IMR-90 (cell line): ENCODE measurements around the gene PCID2. TPM values are rescaled to one million over a fixed set of nuclear protein-coding genes. Genes with fewer than 3 reads are reported as not detected.

ENCODE experiments used
- ATAC-seq: fragments of 200-7000 bp; cut with Tn5 transposase; 2 replicates; pipeline ENCODE4 v1.9.1; 2020; ENCODE audit warnings: low read depth, mild to moderate bottlenecking, moderate library complexity
- BruUV-seq: library from RNA; stranded (reverse); fragments of 400-500 nt; replicated peaks from 2 replicates; lab custom pipeline; 2021; lab: Mats Ljungman, UMichigan
- CTCF ChIA-PET: fragments of 300-600 bp; formaldehyde crosslinking; extraction: SDS; loops from one replicate; lab custom pipeline; 2021; ENCODE audit warnings: antibody characterized with exemption; lab: Yijun Ruan, JAX
- POLR2A ChIA-PET: fragments of 300-600 bp; sonication (Branson Sonifier 250); formaldehyde crosslinking; loops from one replicate; lab custom pipeline; 2022; ENCODE audit warnings: antibody characterized with exemption; ENCODE audit not compliant: unreplicated experiment; lab: Charles Lee
- DNase-seq: peaks from one replicate; pipeline ENCODE4 v3.0.0; 2013
- H2AFZ ChIP-seq: replicated peaks from 2 replicates; pipeline ENCODE3; 2013; ENCODE audit warnings: low read length, mild to moderate bottlenecking; ENCODE audit not compliant: poor library complexity
- H2AK5ac ChIP-seq: 2 replicates; pipeline ENCODE4 v1.6.1; 2013; ENCODE audit warnings: low read depth, low read length, inconsistent platforms
- H2AK9ac ChIP-seq: replicated peaks from 2 replicates; pipeline ENCODE3; 2013; ENCODE audit warnings: mild to moderate bottlenecking, low read depth, low read length, moderate library complexity; ENCODE audit not compliant: poor library complexity
- H2BK120ac ChIP-seq: 2 replicates; pipeline ENCODE4 v1.6.1; 2013; ENCODE audit warnings: low read depth, low read length, inconsistent platforms
- H2BK15ac ChIP-seq: 3 replicates; pipeline ENCODE4 v1.6.1; 2013; ENCODE audit warnings: low read depth, low read length, inconsistent platforms
- H2BK20ac ChIP-seq: 2 replicates; pipeline ENCODE4 v1.6.1; 2013; ENCODE audit warnings: low read depth, mild to moderate bottlenecking, inconsistent platforms, low read length, moderate library complexity
- H2BK5ac ChIP-seq: 2 replicates; pipeline ENCODE4 v1.6.1; 2013; ENCODE audit warnings: mild to moderate bottlenecking, low read depth, low read length, inconsistent platforms; ENCODE audit not compliant: poor library complexity, severe bottlenecking
- H3K14ac ChIP-seq: replicated peaks from 2 replicates; pipeline ENCODE4 v1.6.1; 2013; ENCODE audit warnings: low read depth, low read length, inconsistent platforms
- H3K18ac ChIP-seq: 2 replicates; pipeline ENCODE4 v1.6.1; 2013; ENCODE audit warnings: low read depth, low read length, control low read depth
- H3K23ac ChIP-seq: 2 replicates; pipeline ENCODE4 v1.6.1; 2013; ENCODE audit warnings: low read depth, low read length, inconsistent platforms
- H3K27ac ChIP-seq: 2 replicates; pipeline ENCODE4 v1.5.1; 2013; ENCODE audit warnings: mild to moderate bottlenecking, control low read depth, low read length; ENCODE audit not compliant: insufficient read depth
- H3K27me3 ChIP-seq: 2 replicates; pipeline ENCODE4 v1.6.1; 2013; ENCODE audit warnings: low read length; ENCODE audit not compliant: control insufficient read depth, insufficient read depth
- H3K36me3 ChIP-seq: 2 replicates; pipeline ENCODE4 v1.6.1; 2013; ENCODE audit warnings: low read length, mixed read lengths; ENCODE audit not compliant: control insufficient read depth, insufficient read depth
- H3K4ac ChIP-seq: 2 replicates; pipeline ENCODE4 v1.6.1; 2013; ENCODE audit warnings: low read depth, low read length, inconsistent platforms
- H3K4me1 ChIP-seq: 2 replicates; pipeline ENCODE4 v1.6.1; 2013; ENCODE audit warnings: low read length, mixed read lengths; ENCODE audit not compliant: control insufficient read depth, insufficient read depth
- H3K4me2 ChIP-seq: 2 replicates; pipeline ENCODE4 v1.6.1; 2013; ENCODE audit warnings: low read depth, mild to moderate bottlenecking, control low read depth, low read length, moderate library complexity
- H3K4me3 ChIP-seq: 2 replicates; pipeline ENCODE4 v1.5.1; 2013; ENCODE audit warnings: low read depth, mild to moderate bottlenecking, control low read depth, low read length, moderate library complexity; ENCODE audit not compliant: insufficient read depth
- H3K56ac ChIP-seq: 2 replicates; pipeline ENCODE4 v1.6.1; 2013; ENCODE audit warnings: low read length, inconsistent platforms; ENCODE audit not compliant: insufficient read depth; ENCODE audit errors: extremely low read depth
- H3K79me1 ChIP-seq, 2 experiments: 2 replicates each; pipeline ENCODE4 v1.6.1; 2013; ENCODE audit warnings: low read length in 2 of 2, inconsistent platforms in 1 of 2, low read depth in 1 of 2
- H3K9ac ChIP-seq: 2 replicates; pipeline ENCODE4 v1.6.1; 2013; ENCODE audit warnings: low read depth, low read length, control low read depth
- H3K9me1 ChIP-seq: 2 replicates; pipeline ENCODE4 v1.6.1; 2013; ENCODE audit warnings: low read length, inconsistent platforms; ENCODE audit not compliant: insufficient read depth
- H3K9me3 ChIP-seq: 2 replicates; pipeline ENCODE4 v1.6.1; 2013; ENCODE audit warnings: low read length; ENCODE audit not compliant: control insufficient read depth, insufficient read depth
- H4K20me1 ChIP-seq: 2 replicates; pipeline ENCODE4 v1.6.1; 2013; ENCODE audit warnings: low read length, inconsistent platforms; ENCODE audit not compliant: insufficient read depth
- H4K5ac ChIP-seq: 2 replicates; pipeline ENCODE4 v1.6.1; 2013; ENCODE audit warnings: mild to moderate bottlenecking, low read depth, low read length, control low read depth
- H4K8ac ChIP-seq, 2 experiments: 2 replicates each; pipeline ENCODE4 v1.6.1; 2013; ENCODE audit warnings: low read depth in 2 of 2, low read length in 2 of 2, control low read depth in 1 of 2, inconsistent platforms in 1 of 2
- H4K91ac ChIP-seq: 2 replicates; pipeline ENCODE4 v1.6.1; 2013; ENCODE audit warnings: low read depth, low read length, inconsistent platforms; ENCODE audit not compliant: insufficient read depth
- BHLHE40 ChIP-seq: fragments of 150-350 bp; IDR thresholded peaks from 2 replicates; pipeline ENCODE4 v1.6.1; 2016; ENCODE audit warnings: mild to moderate bottlenecking, low read depth, low read length
- CEBPB ChIP-seq: IDR thresholded peaks from 2 replicates; pipeline ENCODE4 v1.6.1; 2012; ENCODE audit warnings: low read depth, low read length, improper control_type of control experiment
- CHD1 ChIP-seq: IDR thresholded peaks from 2 replicates; pipeline ENCODE4 v1.6.1; 2012; ENCODE audit warnings: low read depth, low read length, improper control_type of control experiment
- CTCF ChIP-seq: conservative IDR thresholded peaks from 2 replicates; pipeline ENCODE4 v1.5.1; 2012; ENCODE audit warnings: mild to moderate bottlenecking, low read depth, low read length, improper control_type of control experiment
- FOS ChIP-seq: fragments of 150-350 bp; IDR thresholded peaks from 2 replicates; pipeline ENCODE4 v1.6.1; 2016; ENCODE audit warnings: low read depth, low read length
- MAFK ChIP-seq: IDR thresholded peaks from 2 replicates; pipeline ENCODE4 v1.6.1; 2012; ENCODE audit warnings: low read depth, low read length, improper control_type of control experiment
- MAZ ChIP-seq: IDR thresholded peaks from 2 replicates; pipeline ENCODE4 v1.6.1; 2012; ENCODE audit warnings: low read depth, mild to moderate bottlenecking, low read length, improper control_type of control experiment, moderate library complexity, borderline replicate concordance
- NFE2L2 ChIP-seq: fragments of 150-350 bp; IDR thresholded peaks from 2 replicates; pipeline ENCODE4 v1.6.1; 2016; ENCODE audit warnings: low read depth, mild to moderate bottlenecking, low read length
- POLR2A ChIP-seq: IDR thresholded peaks from 2 replicates; pipeline ENCODE4 v1.6.1; 2012; ENCODE audit warnings: mild to moderate bottlenecking, low read depth, low read length
- RAD21 ChIP-seq: IDR thresholded peaks from 2 replicates; pipeline ENCODE4 v1.6.1; 2012; ENCODE audit warnings: low read length, improper control_type of control experiment
- RFX5 ChIP-seq: IDR thresholded peaks from 2 replicates; pipeline ENCODE4 v1.8.0; 2012; ENCODE audit warnings: low read depth, mild to moderate bottlenecking, low read length, moderate library complexity
- SMC3 ChIP-seq: fragments of 150-350 bp; IDR thresholded peaks from 2 replicates; pipeline ENCODE4 v1.6.1; 2016; ENCODE audit warnings: low read depth, mild to moderate bottlenecking, antibody characterized with exemption, low read length, moderate library complexity
- USF2 ChIP-seq: fragments of 150-350 bp; IDR thresholded peaks from 2 replicates; pipeline ENCODE4 v1.6.1; 2017; ENCODE audit warnings: mild to moderate bottlenecking, antibody characterized with exemption, low read length, low read depth
- WGBS, 2 experiments: methylation state at CpG; one replicate each; pipeline versions ENCODE4 v1.1.5 to v1.1.7; 2013; ENCODE audit warnings: missing lambda C conversion rate in 2 of 2; ENCODE audit not compliant: insufficient read length in 1 of 2; ENCODE audit errors: extremely low coverage in 2 of 2; 5-methylcytosine and 5-hydroxymethylcytosine counted together
- dilution Hi-C: fragments of 300-500 bp; cut with HindIII; formaldehyde crosslinking; loops from one replicate; pipeline ENCODE4 v1.14.3; 2018; ENCODE audit warnings: low sequenced_read_pairs; ENCODE audit not compliant: unreplicated experiment
- in situ Hi-C: fragments of 300-500 bp; cut with MboI; formaldehyde crosslinking; loops from 3 replicates; pipeline ENCODE4 v1.14.3; 2019; ENCODE audit warnings: low sequenced_read_pairs, inconsistent platforms, mixed read lengths
- intact Hi-C: fragments of 100-400 bp; cut with micrococcal nuclease; formaldehyde crosslinking; loops from 2 replicates; pipeline ENCODE4 v1.10.0; 2022
- polyA plus RNA-seq, 3 experiments: library from polyadenylated mRNA; depleted of rRNA; stranded (reverse); fragments of >200 nt; gene quantifications; 2 replicates each; pipeline ENCODE4 v1.2.3, GENCODE V29; 2012; ENCODE audit warnings: low replicate concordance in 1 of 3
- total RNA-seq: library from RNA; depleted of rRNA; stranded (reverse); fragments of >200 nt; gene quantifications from 2 replicates; pipeline ENCODE4 v1.2.3, GENCODE V29; 2012

The PCID2 gene
- total and polyA plus RNA-seq, 2 of the 4 experiments (the other 2 are of a cell fraction), result 83.5 to 90.9 TPM

DNA sequence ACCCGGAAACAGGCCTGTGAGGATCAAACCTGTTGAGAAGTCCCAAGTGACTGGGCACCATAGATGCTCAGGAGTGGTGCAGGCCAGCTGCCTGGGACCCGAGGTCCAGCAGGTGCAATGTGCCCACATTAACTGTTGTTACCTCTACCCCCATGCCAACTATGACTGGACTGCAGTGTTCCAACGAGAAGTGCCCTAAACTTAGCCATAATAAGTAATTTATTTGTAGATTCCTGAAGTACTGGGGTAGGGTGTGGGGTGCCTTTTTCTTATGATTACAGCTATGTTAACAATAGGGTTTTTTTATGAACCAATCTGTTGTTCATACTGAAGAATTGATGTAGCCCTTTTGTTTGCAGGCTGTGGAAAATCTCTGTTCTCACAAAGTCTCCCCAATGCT, 10.1 kb upstream of the PCID2 start:
- no peaks in the 10 kb centered on the region for H3K27me3 ChIP-seq
- H3K56ac ChIP-seq, result no peak overlapping the region
- H3K79me1 ChIP-seq, result peaks cover 24 to 81% of the 10 kb centered on the region in 2 experiments
- TF ChIP-seq MAFK (no peak), CTCF (no peak), BHLHE40 (no peak), RAD21 (no peak), CEBPB (no peak), RFX5 (no peak), CHD1 (no peak), NFE2L2 (no peak), POLR2A (no peak), MAZ (no peak), SMC3 (no peak), FOS (no peak), USF2 (no peak)
- no peak overlapping the region for H3K27ac ChIP-seq
- no TSS peak for BruUV-seq
- no peak overlapping the region for H2AFZ ChIP-seq
- H4K5ac ChIP-seq, result no peak overlapping the region
- peaks cover 38% of the 10 kb centered on the region for H3K36me3 ChIP-seq
- H2AK5ac ChIP-seq, result no peak overlapping the region
- intact Hi-C loops, result loop anchor here (5.0 kb wide), 1 partner anchor 181 kb away; no protein-coding TSS in a partner anchor
- no peaks in the 10 kb centered on the region for H3K9me3 ChIP-seq
- CTCF ChIA-PET, result interaction anchor here (0.7 kb wide), 1 partner anchor 146 kb away, joined by 3 read pairs; no protein-coding TSS in a partner anchor
- H3K9me1 ChIP-seq, result peaks cover 54% of the 10 kb centered on the region
- H2AK9ac ChIP-seq, result no peak overlapping the region
- POLR2A ChIA-PET, result no interaction called here
- in situ Hi-C loops, result no loop called here
- no peak overlapping the region for H2BK15ac ChIP-seq
- no peak overlapping the region for H4K91ac ChIP-seq
- no peak overlapping the region for H4K8ac ChIP-seq
- H3K18ac ChIP-seq, result no peak overlapping the region
- no peak overlapping the region for H3K4ac ChIP-seq
- no peak overlapping the region for H3K4me2 ChIP-seq
- H3K4me1 ChIP-seq, result peaks cover 29% of the 10 kb centered on the region
- H3K9ac ChIP-seq, result no peak overlapping the region
- peaks cover 95% of the 10 kb centered on the region for H4K20me1 ChIP-seq
- H2BK20ac ChIP-seq, result no peak overlapping the region
- DNase-seq (no peak), ATAC-seq (no peak)
- H2BK5ac ChIP-seq, result no peak overlapping the region
- 100% methylated on average over 1 of the region's 3 CpGs; no CpG with 5 or more reads in 1 of the 2 experiments for WGBS, 2 experiments
- no peak overlapping the region; the same call in 1 of the 2 replicates for H2BK120ac ChIP-seq
- H3K14ac ChIP-seq, result no peak overlapping the region
- dilution Hi-C loops, result no loop called here
- no peak overlapping the region for H3K4me3 ChIP-seq
- H3K23ac ChIP-seq, result no peak overlapping the region
